HAP-1 (cell line): Measurements from ENCODE around the gene TELO2.

Source experiments
- DNase-seq, 2 experiments: peaks; one replicate each; pipeline ENCODE4 v3.0.0-alpha.2; 2016 to 2020; ENCODE audit warnings: low spot score in 2 of 2
- H3K27me3 ChIP-seq: fragments of 250-450 bp; sonication (Bioruptor Pico); 2 replicates; pipeline ENCODE4 v1.5.1; 2020; ENCODE audit warnings: low read depth, mild to moderate bottlenecking, moderate library complexity
- H3K36me3 ChIP-seq: fragments of 250-450 bp; sonication (Bioruptor Pico); replicated peaks from 2 replicates; pipeline ENCODE4 v1.5.1; 2020; ENCODE audit warnings: mild to moderate bottlenecking
- H3K4me1 ChIP-seq: fragments of 250-450 bp; sonication (Bioruptor Pico); 2 replicates; pipeline ENCODE4 v1.5.1; 2020; ENCODE audit warnings: mild to moderate bottlenecking
- H3K4me3 ChIP-seq: fragments of 250-450 bp; sonication (Bioruptor Pico); 2 replicates; pipeline ENCODE4 v1.5.1; 2020; ENCODE audit warnings: mild to moderate bottlenecking, moderate library complexity
- H3K9me3 ChIP-seq: fragments of 250-450 bp; sonication (Bioruptor Pico); 2 replicates; pipeline ENCODE4 v1.5.1; 2020; ENCODE audit warnings: mild to moderate bottlenecking, moderate library complexity
- in situ Hi-C: fragments of 300-500 bp; cut with MboI; formaldehyde crosslinking; loops from 3 replicates; pipeline ENCODE4 v1.14.3; 2020; ENCODE audit warnings: low sequenced_read_pairs, inconsistent platforms, mixed read lengths

Gene TELO2

DNA sequence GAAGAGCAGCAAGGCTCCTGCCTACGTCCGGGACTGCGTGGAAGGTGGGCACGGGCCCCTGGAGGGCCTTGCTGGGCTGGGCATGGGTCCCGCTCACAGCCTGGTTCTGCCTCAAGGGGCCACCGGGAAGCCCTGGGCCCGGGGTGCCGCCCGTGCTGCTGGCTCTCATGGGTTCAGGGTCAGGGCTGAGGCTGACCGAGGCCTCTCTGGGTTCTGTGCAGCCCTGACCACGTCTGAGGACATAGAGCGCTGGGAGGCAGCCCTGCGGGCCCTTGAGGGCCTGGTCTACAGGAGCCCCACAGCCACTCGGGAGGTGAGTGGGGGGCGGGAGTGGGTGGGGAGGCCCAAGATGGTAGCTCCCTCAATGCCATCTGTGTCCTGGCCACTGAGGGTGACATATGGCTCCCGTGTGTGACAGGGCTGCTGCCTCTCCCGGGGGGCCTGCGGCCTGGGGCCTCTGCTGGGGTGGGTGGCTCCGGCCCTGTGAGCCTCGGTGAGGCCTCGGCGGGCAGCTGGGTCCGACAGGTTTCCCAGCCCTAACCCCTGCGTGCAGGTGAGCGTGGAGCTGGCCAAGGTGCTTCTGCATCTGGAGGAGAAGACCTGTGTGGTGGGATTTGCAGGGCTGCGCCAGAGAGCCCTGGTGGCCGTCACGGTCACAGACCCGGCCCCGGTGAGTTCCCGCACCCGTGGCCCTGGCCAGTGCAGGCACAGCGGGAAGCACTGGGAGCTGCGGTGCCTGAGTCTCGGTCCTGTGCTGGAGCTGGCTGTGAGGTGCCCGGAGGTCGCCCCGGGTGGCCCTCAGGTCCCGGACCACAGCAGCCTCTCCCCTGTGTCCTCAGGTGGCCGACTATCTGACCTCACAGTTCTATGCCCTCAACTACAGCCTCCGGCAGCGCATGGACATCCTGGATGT is 9.2 kb downstream of the TELO2 start:
- H3K9me3 ChIP-seq = no peaks in the 10 kb centered on the region
- no peak overlapping the region for H3K4me3 ChIP-seq
- DNase-seq = no peak
- peaks cover 61% of the 10 kb centered on the region for H3K36me3 ChIP-seq
- in situ Hi-C loops = no loop called here
- H3K27me3 ChIP-seq = no peaks in the 10 kb centered on the region
- H3K4me1 ChIP-seq = no peaks in the 10 kb centered on the region

DNA sequence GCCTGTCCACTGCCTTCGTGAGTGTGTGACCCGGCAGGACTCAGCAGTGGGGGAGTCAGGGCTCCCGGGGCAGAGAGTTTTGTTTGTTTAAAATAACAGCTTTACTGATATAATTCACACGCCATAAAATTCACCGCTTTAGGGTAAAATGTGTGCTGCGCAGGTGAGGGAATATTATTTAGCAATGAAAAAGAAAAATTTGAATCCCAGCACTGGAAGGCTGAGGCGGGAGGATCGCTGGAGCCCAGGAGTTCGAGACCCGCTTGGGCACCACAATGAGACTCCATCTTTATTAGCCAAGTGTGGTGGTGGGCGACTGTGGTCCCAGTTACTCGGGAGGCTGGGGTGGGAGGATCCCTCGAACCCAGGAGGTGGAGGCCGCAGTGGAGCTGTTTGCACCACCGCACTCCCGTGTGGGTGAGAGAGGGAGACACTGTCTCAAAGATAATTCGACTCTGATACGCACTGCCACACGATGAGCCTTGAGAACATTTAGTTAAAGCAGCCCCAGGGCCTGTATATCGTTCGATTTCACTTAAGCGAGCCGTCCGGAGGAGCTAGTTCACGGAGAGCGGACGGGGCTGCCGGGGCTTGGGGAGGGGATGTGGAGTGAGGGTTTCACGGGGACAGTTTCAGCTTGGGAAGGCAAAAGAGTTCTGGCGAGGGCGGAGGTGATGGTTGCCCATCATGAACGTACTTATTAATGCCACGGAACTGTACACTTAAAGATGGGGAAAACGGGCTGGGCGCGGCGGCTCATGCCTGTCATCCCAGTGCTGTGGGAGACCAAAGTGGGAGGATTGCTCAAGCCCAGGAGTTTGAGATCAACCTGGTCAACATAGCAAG is 10.2 kb downstream of the TELO2 start:
- H3K36me3 ChIP-seq = peaks cover 61% of the 10 kb centered on the region
- in situ Hi-C loops = no loop called here

DNA sequence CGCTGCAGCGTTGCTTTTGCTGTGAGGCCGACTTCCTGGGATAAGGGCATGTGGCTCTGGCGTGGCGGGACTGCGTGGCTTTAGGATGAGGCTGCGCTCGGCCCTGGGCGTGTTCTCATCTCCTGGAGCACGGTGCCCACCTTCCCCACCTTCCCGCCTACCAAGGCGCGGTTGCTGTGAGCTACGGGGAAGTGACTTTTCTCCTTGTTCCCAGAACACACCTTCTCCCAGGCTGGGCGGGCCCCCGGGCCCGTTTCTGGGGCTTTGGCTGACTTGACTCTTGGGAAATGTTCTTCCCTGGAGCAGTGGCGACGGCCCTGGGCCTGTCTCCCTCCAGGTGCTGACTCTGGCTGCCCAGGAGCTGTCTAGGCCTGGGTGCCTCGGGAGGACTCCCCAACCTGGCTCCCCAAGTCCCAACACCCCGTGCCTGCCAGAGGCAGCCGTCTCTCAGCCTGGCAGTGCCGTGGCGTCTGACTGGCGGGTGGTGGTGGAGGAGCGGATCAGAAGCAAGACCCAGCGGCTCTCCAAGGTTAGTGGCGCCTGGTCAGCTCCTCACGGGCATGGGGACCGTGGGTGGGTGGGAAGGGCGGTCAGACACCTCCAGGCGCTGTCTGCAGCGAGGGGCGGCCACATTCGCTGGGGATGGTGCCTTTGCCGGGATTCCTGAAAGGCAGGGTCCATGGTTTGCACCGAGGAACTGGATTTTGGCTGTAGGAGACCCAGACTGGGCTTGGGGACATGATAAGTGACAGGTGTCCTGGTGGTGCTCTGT is 12.1 kb downstream of the TELO2 start:
- Histone ChIP-seq H3K4me1 (no peaks in the 10 kb centered on the region), H3K4me3 (no peak overlapping the region), H3K36me3 (peaks cover 58% of the 10 kb centered on the region), H3K9me3 (no peaks in the 10 kb centered on the region), H3K27me3 (no peaks in the 10 kb centered on the region)
- no peak for DNase-seq
- in situ Hi-C loops = no loop called here

More for the DNA sequence above, 10.2 kb downstream of the TELO2 start:
- no peaks in the 10 kb centered on the region for H3K27me3 ChIP-seq
- no peaks in the 10 kb centered on the region for H3K4me1 ChIP-seq
- no peaks in the 10 kb centered on the region for H3K9me3 ChIP-seq
- no peak for DNase-seq
- no peak overlapping the region for H3K4me3 ChIP-seq

DNA sequence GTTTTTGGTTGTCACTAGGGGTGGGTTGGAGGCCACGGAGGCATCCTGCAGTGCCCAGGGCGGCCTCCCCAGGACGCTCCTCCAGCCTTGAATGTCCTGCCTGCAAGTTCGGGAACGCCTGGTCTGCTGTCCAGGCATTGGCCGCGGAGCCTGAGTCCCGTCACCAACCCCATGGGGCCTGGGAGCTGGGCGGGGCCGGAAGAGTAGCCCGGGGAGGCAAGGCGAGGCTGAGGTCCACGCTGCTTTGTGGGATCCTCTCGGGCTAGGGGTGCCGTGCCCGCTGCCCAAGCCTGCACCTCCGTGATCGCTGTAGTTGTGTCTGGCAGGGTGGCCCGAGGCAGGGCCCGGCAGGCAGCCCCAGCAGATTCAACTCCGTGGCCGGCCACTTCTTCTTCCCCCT is 12.8 kb downstream of the TELO2 start:
- H3K27me3 ChIP-seq = no peaks in the 10 kb centered on the region
- DNase-seq = no peak
- H3K4me3 ChIP-seq = no peak overlapping the region
- peaks cover 57% of the 10 kb centered on the region for H3K36me3 ChIP-seq
- no peaks in the 10 kb centered on the region for H3K9me3 ChIP-seq
- in situ Hi-C loops = no loop called here
- H3K4me1 ChIP-seq = no peaks in the 10 kb centered on the region

GRCh38 chr16:1506494-1507213 is 13.5 kb downstream of the TELO2 start:
- in situ Hi-C loops = no loop called here
- Histone ChIP-seq H3K36me3 (peaks cover 49% of the 10 kb centered on the region), H3K4me1 (no peaks in the 10 kb centered on the region), H3K4me3 (no peak overlapping the region), H3K9me3 (no peaks in the 10 kb centered on the region), H3K27me3 (no peaks in the 10 kb centered on the region)
- no peak for DNase-seq

DNA sequence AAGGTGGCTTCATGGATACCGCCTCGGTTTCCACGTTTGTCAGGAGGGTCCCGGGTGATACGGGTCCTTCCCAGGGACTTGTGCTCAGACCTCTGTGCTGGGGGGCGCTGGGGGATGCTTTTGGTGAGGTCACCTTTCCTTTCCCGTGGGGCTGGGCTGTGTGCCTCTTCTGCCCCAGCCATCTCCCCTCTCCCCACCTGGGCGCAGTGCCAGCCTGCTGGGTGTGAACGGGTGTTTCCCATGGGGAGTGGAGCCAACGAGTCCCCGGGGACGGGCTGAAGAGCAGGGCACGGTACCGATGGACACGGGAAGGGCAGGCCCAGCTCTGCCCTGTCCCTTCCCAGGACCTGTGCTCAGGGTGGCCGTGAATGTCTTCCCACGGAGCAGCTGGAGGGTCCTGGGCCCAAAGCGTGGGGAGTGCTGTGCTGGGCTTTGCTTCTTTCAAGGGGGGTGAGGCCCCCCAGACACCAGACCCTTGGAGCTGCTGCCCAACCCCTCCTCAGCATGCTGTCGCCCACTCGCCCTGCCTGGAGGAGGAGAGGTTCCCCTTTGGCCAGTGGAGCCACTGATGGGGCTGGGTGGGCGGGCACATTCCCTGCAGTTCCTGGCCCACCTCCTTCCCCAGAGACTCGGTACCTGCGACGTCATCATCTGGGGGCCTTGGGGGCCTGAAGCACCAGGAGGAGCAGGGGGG is 15.5 kb downstream of the TELO2 start:
- Histone ChIP-seq H3K4me3 (no peak overlapping the region), H3K4me1 (no peaks in the 10 kb centered on the region), H3K36me3 (peaks cover 33% of the 10 kb centered on the region), H3K27me3 (no peaks in the 10 kb centered on the region), H3K9me3 (no peaks in the 10 kb centered on the region)
- in situ Hi-C loops = no loop called here
- no peak for DNase-seq

DNA sequence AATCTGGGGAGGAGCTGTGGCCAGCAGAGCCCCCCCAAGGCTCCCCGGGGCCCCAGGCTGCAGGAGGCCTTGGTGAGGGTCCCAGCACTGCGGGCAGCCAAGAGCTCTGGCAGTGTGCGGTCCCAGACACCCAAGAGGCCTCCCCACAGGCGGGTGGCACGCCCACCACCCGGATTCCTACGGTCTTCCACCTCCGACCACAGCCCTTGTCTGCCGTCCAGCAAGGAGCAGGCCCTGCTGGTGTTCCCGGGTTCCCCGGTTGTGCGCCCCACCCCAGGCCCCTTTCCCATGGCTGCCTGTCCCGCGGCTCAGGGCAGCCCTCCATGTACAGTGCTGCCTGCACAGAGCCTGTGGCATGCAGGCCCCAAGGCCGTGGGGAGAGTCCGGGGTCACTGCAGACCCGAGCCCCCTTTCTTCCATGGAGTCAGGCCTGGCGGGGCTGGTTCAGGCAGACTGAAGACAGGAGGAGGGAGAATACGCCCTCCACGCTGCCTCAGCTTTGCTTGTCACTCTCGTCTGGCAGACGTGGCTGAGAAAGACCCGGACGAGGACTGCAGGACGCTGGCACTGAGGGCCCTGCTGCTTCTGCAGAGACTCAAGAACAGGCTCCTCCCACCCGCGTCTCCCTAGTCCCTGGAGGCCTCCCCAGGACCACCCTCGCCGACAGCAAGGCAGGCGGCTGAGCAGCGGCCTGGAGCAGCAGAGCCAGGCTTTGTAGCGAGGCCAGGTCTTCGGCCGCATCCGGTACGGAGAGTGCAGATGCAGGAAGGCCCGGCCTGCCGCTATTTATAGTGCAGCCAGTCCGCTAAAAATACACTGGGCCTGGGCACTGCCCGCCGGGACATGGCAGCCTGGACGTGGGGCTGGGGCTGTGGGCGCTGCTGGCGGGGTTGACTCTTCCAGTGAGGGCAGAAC is 16.4 kb downstream of the TELO2 start:
- DNase-seq = no peak
- peaks cover 33% of the 10 kb centered on the region for H3K36me3 ChIP-seq
- 0 out of 2 replicates have a peak, but pooled peaks cover 2% of the 10 kb centered on the region for H3K9me3 ChIP-seq
- no peaks in the 10 kb centered on the region for H3K27me3 ChIP-seq
- H3K4me3 ChIP-seq = no peak overlapping the region
- in situ Hi-C loops = no loop called here
- H3K4me1 ChIP-seq = no peaks in the 10 kb centered on the region

DNA sequence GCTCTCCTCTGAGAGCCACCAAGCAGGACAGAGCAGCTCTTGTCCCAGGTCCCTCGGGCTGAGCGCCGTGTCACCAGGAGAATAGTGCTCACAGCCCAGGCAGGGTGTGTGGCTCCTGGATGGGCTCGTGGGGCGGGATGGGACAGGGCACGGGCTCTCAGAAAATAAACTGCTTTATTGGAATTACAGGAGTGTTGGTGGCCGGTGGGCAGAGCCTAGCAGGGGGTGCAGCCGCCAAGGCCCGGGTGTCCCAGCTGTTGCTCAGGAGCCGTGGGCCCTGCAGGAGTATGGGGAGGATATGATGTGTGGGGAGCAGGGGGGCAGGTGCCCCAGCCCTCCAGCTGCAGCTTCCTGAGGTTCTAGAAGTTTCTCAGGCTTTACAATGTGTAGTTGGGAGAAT is 17.1 kb downstream of the TELO2 start:
- DNase-seq = no peak
- no peaks in the 10 kb centered on the region for H3K4me1 ChIP-seq
- H3K4me3 ChIP-seq = no peak overlapping the region
- H3K36me3 ChIP-seq = peaks cover 29% of the 10 kb centered on the region
- peaks cover 6% of the 10 kb centered on the region for H3K9me3 ChIP-seq
- in situ Hi-C loops = no loop called here
- H3K27me3 ChIP-seq = no peaks in the 10 kb centered on the region

DNA sequence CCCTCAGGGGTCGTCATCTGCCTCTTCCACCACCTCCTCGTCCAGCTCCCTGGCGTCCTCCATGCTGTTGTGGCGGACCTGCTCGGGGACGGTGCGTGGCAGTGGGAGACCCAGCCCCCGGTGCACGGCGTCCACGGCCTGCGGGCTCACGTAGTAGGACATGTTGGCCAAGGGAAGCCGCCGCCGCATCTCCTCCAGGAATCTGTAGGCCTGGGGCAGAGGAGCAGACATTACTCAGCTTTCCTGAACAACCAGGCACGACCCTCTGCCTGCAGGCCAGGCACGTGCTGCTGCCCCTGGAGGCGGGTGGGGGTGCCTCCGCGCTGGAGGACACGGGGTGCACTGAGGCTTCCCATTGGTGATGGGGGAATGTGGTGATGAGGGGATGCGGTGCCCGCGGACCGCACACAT is 17.8 kb downstream of the TELO2 start:
- DNase-seq = no peak
- H3K9me3 ChIP-seq = peaks cover 6% of the 10 kb centered on the region
- H3K36me3 ChIP-seq = peaks cover 26% of the 10 kb centered on the region
- in situ Hi-C loops = no loop called here
- no peaks in the 10 kb centered on the region for H3K27me3 ChIP-seq
- no peak overlapping the region for H3K4me3 ChIP-seq
- no peaks in the 10 kb centered on the region for H3K4me1 ChIP-seq

- peaks cover 22% of the 10 kb centered on the region for H3K36me3 ChIP-seq
- no peak for DNase-seq
- peaks cover 6% of the 10 kb centered on the region for H3K9me3 ChIP-seq
- in situ Hi-C loops = no loop called here
- H3K4me1 ChIP-seq = no peaks in the 10 kb centered on the region
- H3K4me3 ChIP-seq = no peak overlapping the region
- H3K27me3 ChIP-seq = no peaks in the 10 kb centered on the region
Measured at GRCh38 chr16:1511662-1512569, 18.8 kb downstream of the TELO2 start.

- H3K27me3 ChIP-seq = no peaks in the 10 kb centered on the region
- H3K36me3 ChIP-seq = peaks cover 20% of the 10 kb centered on the region
- H3K4me3 ChIP-seq = no peak overlapping the region
- H3K9me3 ChIP-seq = peaks cover 6% of the 10 kb centered on the region
- in situ Hi-C loops = no loop called here
- no peak for DNase-seq
- H3K4me1 ChIP-seq = no peaks in the 10 kb centered on the region
Measured at GRCh38 chr16:1512774-1513173, 19.6 kb downstream of the TELO2 start.
